GM19328 (cell line): ENCODE data around the gene SEC31A.

Experiments
- ATAC-seq: cut with Tn5 transposase; IDR thresholded peaks from one replicate; pipeline ENCODE4 v1.9.1; 2021; ENCODE audit warnings: mild to moderate bottlenecking, moderate library complexity; ENCODE audit not compliant: unreplicated experiment

Gene SEC31A

GRCh38 chr4:82776925-82777542 is 113.9 kb downstream of the SEC31A start:
- ATAC-seq, result no peak

GRCh38 chr4:82775243-82775642 is 115.7 kb downstream of the SEC31A start:
- ATAC-seq, result no peak

- ATAC-seq, result no peak
Measured at GRCh38 chr4:82774711-82775171, 116.2 kb downstream of the SEC31A start.

DNA sequence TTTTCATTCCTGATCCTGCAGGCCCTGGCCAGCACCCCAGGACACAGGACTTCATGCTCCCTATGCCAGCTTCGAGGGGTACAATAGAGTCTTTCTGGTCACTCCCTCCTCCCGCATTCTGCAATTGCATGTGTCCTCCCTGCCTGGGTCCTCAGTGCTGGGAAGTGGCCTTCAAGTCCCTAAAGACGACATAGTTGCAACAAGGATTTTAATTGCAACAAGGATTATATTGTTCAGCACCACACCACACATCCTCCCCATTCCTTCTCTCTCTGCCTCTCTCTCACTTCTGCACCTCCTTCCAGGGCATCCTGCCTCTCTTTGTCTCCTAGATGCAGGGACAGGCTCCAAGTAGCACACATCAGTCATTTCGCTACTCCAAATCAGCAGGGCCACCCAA is 117.9 kb downstream of the SEC31A start:
- ATAC-seq, result no peak

DNA sequence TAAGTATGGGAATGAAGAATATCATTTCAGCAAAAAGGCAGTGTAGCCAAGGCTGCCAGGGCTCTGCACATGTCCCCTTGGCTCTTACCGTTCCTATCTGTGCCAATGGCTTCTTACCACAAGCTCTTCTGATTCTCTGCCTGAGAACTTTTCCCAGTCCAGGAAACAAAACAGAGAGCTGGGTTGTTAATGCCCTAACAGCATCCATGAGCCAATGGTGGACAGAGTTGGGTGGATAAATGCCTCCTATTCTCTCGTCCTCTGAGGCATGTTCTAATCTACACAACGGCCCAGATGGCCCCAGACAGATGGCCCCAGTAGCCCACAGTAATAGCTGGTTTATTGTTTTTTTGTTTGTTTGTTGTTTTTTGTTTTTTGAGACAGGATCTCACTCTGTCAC is 120.3 kb downstream of the SEC31A start:
- no peak for ATAC-seq
